ENCODE data around the gene ECT2L. TPM values are rescaled to one million over a fixed set of nuclear protein-coding genes. Genes with fewer than 3 reads are reported as not detected.

Gene ECT2L
- total RNA-seq, 1 experiment from 2014 or later, result not detected

- peaks cover 21% of the 10 kb centered on the region for H3K4me1 ChIP-seq
- H3K36me3 Mint-ChIP-seq (ENCODE audit: insufficient read depth, unreplicated experiment), result no peaks in the 10 kb centered on the region
- no peaks in the 10 kb centered on the region for H3K9me3 ChIP-seq
- no peak for DNase-seq
- H3K27ac Mint-ChIP-seq (ENCODE audit: unreplicated experiment), result no peak overlapping the region
- H3K27me3 ChIP-seq (replicated peaks; ENCODE audit: control insufficient read depth, insufficient read depth, low read length), result no peaks in the 10 kb centered on the region
- no TSS peak for BruUV-seq (replicated peaks)
- POLR2A ChIA-PET, result no interaction called here
- H3K9me3 Mint-ChIP-seq (ENCODE audit: unreplicated experiment), result no peaks in the 10 kb centered on the region
- CTCF ChIA-PET, result no interaction called here
- H3K4me3 Mint-ChIP-seq (ENCODE audit: unreplicated experiment), result no peak overlapping the region
- no peak overlapping the region for H3K4me3 ChIP-seq (ENCODE audit: low read depth, low read length)
- TF ChIP-seq, protein P1, sequence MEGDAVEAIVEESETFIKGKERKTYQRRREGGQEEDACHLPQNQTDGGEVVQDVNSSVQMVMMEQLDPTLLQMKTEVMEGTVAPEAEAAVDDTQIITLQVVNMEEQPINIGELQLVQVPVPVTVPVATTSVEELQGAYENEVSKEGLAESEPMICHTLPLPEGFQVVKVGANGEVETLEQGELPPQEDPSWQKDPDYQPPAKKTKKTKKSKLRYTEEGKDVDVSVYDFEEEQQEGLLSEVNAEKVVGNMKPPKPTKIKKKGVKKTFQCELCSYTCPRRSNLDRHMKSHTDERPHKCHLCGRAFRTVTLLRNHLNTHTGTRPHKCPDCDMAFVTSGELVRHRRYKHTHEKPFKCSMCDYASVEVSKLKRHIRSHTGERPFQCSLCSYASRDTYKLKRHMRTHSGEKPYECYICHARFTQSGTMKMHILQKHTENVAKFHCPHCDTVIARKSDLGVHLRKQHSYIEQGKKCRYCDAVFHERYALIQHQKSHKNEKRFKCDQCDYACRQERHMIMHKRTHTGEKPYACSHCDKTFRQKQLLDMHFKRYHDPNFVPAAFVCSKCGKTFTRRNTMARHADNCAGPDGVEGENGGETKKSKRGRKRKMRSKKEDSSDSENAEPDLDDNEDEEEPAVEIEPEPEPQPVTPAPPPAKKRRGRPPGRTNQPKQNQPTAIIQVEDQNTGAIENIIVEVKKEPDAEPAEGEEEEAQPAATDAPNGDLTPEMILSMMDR (IDR thresholded peaks at IDR 0.05; ENCODE audit: insufficient read depth in 1 of 2, low read depth in 1 of 2, low read length in 1 of 2, severe bottlenecking in 1 of 2, unreplicated experiment in 1 of 2), result no peak
- no peaks in the 10 kb centered on the region for H3K36me3 ChIP-seq (ENCODE audit: control insufficient read depth, insufficient read depth, low read length)
- intact Hi-C loops (cut with micrococcal nuclease; ENCODE audit: unreplicated experiment), result loop anchor here (10.0 kb wide), 1 partner anchor 395 kb away; no protein-coding TSS in a partner anchor
- H3K27me3 Mint-ChIP-seq (ENCODE audit: insufficient read depth, unreplicated experiment), result no peaks in the 10 kb centered on the region
- H3K4me1 Mint-ChIP-seq (ENCODE audit: low read depth, unreplicated experiment), result peaks cover 11% of the 10 kb centered on the region
Measured at GRCh38 chr6:138809677-138810076, 13.8 kb downstream of the ECT2L start.

DNA sequence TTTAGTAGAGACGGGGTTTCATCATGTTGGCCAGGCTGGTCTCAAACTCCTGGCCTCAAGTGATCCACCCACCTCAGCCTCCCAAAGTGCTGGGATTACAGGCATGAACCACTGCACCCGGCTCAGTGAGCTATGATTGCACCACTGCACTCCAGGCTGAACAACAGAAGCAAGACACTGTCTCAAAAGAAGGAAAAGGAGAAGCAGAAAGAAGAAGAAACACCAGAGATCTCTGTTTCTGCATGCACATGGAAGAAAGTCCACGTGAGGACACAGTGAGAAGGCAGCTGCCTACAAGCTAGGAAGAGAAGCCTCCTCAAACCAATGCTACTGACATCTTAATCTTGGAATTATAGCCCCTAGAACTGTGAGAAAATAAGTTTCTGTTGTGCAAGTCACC lies 16.0 kb downstream of the ECT2L start:
- H3K4me1 Mint-ChIP-seq (ENCODE audit: low read depth, unreplicated experiment), result peaks cover 14% of the 10 kb centered on the region
- H3K36me3 Mint-ChIP-seq (ENCODE audit: insufficient read depth, unreplicated experiment), result no peaks in the 10 kb centered on the region
- no peak overlapping the region for H3K4me3 Mint-ChIP-seq (ENCODE audit: unreplicated experiment)
- H3K9me3 Mint-ChIP-seq (ENCODE audit: unreplicated experiment), result no peaks in the 10 kb centered on the region
- no peaks in the 10 kb centered on the region for H3K9me3 ChIP-seq
- no peak for DNase-seq
- no peaks in the 10 kb centered on the region for H3K27me3 ChIP-seq (replicated peaks; ENCODE audit: control insufficient read depth, insufficient read depth, low read length)
- intact Hi-C loops (cut with micrococcal nuclease; ENCODE audit: unreplicated experiment), result loop anchor here (10.0 kb wide), 1 partner anchor 393 kb away; no protein-coding TSS in a partner anchor
- no peaks in the 10 kb centered on the region for H3K27me3 Mint-ChIP-seq (ENCODE audit: insufficient read depth, unreplicated experiment)
- ChIA-PET POLR2A (no interaction called here), CTCF (no interaction called here)
- no TSS peak for BruUV-seq (replicated peaks)
- TF ChIP-seq, protein P1 (IDR thresholded peaks at IDR 0.05; ENCODE audit: insufficient read depth in 1 of 2, low read depth in 1 of 2, low read length in 1 of 2, severe bottlenecking in 1 of 2, unreplicated experiment in 1 of 2), result no peak
- H3K4me3 ChIP-seq (ENCODE audit: low read depth, low read length), result no peak overlapping the region
- no peaks in the 10 kb centered on the region for H3K36me3 ChIP-seq (ENCODE audit: control insufficient read depth, insufficient read depth, low read length)
- H3K4me1 ChIP-seq, result peaks cover 24% of the 10 kb centered on the region
- H3K27ac Mint-ChIP-seq (ENCODE audit: unreplicated experiment), result no peak overlapping the region

- no peak overlapping the region for H3K4me3 ChIP-seq (ENCODE audit: low read depth, low read length)
- peaks cover 43% of the 10 kb centered on the region for H3K4me1 ChIP-seq
- H3K27me3 ChIP-seq (replicated peaks; ENCODE audit: control insufficient read depth, insufficient read depth, low read length), result no peaks in the 10 kb centered on the region
- Mint-ChIP-seq H3K4me1 (ENCODE audit: low read depth, unreplicated experiment) (peaks cover 34% of the 10 kb centered on the region), H3K36me3 (ENCODE audit: insufficient read depth, unreplicated experiment) (peaks cover 5% of the 10 kb centered on the region), H3K9me3 (ENCODE audit: unreplicated experiment) (no peaks in the 10 kb centered on the region), H3K27me3 (ENCODE audit: insufficient read depth, unreplicated experiment) (no peaks in the 10 kb centered on the region), H3K4me3 (ENCODE audit: unreplicated experiment) (no peak overlapping the region), H3K27ac (ENCODE audit: unreplicated experiment) (no peak overlapping the region)
- CTCF ChIA-PET, result no interaction called here
- no peaks in the 10 kb centered on the region for H3K36me3 ChIP-seq (ENCODE audit: control insufficient read depth, insufficient read depth, low read length)
- peak; percentile 7 to 59 for DNase-seq
- no TSS peak for BruUV-seq (replicated peaks)
- TF ChIP-seq, protein P1 (IDR thresholded peaks at IDR 0.05; ENCODE audit: insufficient read depth in 1 of 2, low read depth in 1 of 2, low read length in 1 of 2, severe bottlenecking in 1 of 2, unreplicated experiment in 1 of 2), result no peak
- H3K9me3 ChIP-seq, result no peaks in the 10 kb centered on the region
- intact Hi-C loops (cut with micrococcal nuclease; ENCODE audit: unreplicated experiment), result loop anchor here (10.0 kb wide), 1 partner anchor 390 kb away; no protein-coding TSS in a partner anchor
- POLR2A ChIA-PET, result no interaction called here
Measured at GRCh38 chr6:138814179-138814834, 18.4 kb downstream of the ECT2L start.

Data from Caco-2 (cell line).